ENCODE data around the gene ALKBH1.
A peak's percentile ranks its signal among the peaks of the same experiment; 100 is the strongest.
"Not testable (repeated sequence)": the region's sequence is repeated elsewhere in the genome, so short reads cannot be mapped to it uniquely, and the experiment has no call there.

ALKBH1 gene, protein sequence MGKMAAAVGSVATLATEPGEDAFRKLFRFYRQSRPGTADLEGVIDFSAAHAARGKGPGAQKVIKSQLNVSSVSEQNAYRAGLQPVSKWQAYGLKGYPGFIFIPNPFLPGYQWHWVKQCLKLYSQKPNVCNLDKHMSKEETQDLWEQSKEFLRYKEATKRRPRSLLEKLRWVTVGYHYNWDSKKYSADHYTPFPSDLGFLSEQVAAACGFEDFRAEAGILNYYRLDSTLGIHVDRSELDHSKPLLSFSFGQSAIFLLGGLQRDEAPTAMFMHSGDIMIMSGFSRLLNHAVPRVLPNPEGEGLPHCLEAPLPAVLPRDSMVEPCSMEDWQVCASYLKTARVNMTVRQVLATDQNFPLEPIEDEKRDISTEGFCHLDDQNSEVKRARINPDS

DNA sequence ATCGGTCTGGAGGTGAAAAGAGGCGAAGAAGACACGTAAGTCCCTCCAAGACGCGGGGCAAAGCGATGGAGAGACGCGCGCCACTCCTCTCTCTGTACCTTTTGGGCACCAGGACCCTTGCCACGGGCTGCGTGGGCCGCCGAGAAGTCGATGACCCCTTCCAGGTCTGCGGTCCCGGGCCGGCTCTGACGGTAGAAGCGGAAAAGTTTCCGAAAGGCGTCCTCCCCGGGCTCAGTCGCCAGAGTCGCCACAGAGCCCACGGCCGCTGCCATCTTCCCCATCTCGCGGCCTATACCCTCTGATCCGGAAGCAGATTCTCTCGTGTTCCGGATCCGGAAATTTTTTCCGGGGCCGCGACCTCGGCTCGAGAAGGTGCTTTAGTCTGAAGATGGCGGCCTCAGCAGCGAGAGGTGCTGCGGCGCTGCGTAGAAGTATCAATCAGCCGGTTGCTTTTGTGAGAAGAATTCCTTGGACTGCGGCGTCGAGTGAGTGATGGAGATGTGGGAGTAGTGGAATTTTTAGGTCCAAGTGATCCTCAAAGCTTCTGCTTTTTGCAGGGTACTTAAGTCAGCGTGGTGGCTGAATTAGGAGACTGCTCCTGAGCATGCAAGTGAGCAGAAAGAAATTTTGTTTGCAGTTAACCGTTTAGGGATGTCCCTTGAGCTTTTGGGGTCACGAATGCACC lies at the start of gene ALKBH1, which contains the start of gene SLIRP:
Gene ALKBH1 (minus strand): TSS at position 300 of the 685 bp plus-strand sequence. CDS start 19 bp downstream, at position 281.
Gene SLIRP (plus strand): TSS at position 380 of the 685 bp plus-strand sequence. CDS start 9 bp downstream, at position 389.
- DNase-seq (ENCODE audit: low read depth): peak; percentile 28
- TF ChIP-seq, protein P1, sequence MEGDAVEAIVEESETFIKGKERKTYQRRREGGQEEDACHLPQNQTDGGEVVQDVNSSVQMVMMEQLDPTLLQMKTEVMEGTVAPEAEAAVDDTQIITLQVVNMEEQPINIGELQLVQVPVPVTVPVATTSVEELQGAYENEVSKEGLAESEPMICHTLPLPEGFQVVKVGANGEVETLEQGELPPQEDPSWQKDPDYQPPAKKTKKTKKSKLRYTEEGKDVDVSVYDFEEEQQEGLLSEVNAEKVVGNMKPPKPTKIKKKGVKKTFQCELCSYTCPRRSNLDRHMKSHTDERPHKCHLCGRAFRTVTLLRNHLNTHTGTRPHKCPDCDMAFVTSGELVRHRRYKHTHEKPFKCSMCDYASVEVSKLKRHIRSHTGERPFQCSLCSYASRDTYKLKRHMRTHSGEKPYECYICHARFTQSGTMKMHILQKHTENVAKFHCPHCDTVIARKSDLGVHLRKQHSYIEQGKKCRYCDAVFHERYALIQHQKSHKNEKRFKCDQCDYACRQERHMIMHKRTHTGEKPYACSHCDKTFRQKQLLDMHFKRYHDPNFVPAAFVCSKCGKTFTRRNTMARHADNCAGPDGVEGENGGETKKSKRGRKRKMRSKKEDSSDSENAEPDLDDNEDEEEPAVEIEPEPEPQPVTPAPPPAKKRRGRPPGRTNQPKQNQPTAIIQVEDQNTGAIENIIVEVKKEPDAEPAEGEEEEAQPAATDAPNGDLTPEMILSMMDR (IDR thresholded peaks at IDR 0.05; ENCODE audit: low read depth, low read length, missing control alignments): no peak
- H3K4me3 ChIP-seq (ENCODE audit: low read depth, low read length): peak within 1 kb of the TSS; percentile 84
- in situ Hi-C loops (cut with HindIII; ENCODE audit: low sequenced_read_pairs): no loop called here

DNA sequence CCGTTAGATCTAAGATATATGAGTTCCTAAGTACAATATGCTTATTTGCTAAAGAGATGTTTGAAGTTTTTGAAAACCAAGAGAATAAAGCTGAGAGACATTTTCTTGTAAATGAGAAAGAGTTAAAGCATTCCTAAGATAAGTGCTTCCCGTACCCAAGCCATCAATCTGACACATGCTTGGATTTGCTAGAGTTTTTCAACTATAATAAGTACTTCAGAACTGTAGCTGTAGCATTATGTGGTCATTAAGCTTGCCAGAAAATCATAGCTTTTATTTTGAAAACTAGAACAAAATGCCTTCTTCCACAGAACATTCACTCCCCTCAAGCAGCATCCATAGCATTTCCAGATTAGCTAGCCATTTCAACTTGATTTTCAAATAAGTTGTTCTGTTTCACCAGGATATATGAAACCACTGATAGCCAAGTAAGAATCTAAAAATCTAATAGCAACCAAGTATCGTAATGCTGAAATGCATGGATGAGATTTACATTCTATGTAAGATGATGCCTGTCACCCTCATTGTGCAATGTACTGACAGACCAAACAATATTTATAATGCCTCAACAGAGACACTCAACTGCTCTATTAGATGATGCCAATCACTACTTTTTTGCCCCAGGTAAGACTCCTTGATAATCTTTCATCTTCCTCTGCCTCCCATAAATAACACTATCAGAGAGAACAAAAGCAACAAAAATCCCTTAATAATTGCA lies 45.1 kb upstream of the ALKBH1 start:
- DNase-seq (ENCODE audit: low read depth): no peak
- H3K4me3 ChIP-seq (ENCODE audit: low read depth, low read length): no peak overlapping the region
- TF ChIP-seq, protein P1 (IDR thresholded peaks at IDR 0.05; ENCODE audit: low read depth, low read length, missing control alignments): no peak
- in situ Hi-C loops (cut with HindIII; ENCODE audit: low sequenced_read_pairs): no loop called here

DNA sequence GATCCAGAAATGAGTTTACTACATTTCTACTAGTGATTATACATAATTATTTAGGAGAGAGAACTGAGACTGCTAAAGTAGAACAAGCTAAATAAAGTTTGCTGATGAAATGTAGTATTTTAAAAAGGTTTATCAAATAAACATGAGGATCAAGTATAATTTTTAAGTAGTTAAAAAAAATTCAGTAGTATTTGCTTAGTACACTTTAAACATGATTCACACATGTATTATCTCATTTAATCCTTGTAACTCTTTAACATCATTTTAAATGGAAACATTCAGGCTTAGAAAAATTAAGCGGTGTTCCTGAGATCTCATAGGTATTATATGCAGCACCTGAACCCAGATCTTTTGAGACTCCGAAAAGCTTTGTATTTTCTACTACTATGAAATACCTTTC lies 44.4 kb upstream of the ALKBH1 start:
- no peak overlapping the region for H3K4me3 ChIP-seq (ENCODE audit: low read depth, low read length)
- in situ Hi-C loops (cut with HindIII; ENCODE audit: low sequenced_read_pairs): no loop called here
- TF ChIP-seq, protein P1 (IDR thresholded peaks at IDR 0.05; ENCODE audit: low read depth, low read length, missing control alignments): no peak
- DNase-seq (ENCODE audit: low read depth): no peak

DNA sequence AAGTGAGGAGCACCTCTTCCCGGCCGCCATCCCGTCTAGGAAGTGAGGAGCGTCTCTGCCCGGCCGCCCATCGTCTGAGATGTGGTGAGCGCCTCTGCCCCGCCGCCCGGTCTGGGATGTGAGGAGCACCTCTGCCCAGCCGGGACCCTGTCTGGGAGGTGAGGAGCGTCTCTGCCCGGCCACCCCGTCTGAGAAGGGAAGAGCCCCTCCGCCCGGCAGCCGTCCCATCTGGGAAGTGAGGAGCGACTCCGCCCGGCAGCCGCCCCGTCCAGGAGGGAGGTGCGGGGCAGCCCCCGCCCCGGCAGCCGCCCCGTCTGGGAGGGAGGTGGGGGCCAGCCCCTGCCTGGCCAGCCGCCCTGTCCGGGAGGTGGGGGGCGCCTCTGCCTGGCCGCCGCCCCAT lies 39.6 kb upstream of the ALKBH1 start:
- in situ Hi-C loops (cut with HindIII; ENCODE audit: low sequenced_read_pairs); H3K4me3 ChIP-seq (ENCODE audit: low read depth, low read length); DNase-seq (ENCODE audit: low read depth): not testable (repeated sequence)

DNA sequence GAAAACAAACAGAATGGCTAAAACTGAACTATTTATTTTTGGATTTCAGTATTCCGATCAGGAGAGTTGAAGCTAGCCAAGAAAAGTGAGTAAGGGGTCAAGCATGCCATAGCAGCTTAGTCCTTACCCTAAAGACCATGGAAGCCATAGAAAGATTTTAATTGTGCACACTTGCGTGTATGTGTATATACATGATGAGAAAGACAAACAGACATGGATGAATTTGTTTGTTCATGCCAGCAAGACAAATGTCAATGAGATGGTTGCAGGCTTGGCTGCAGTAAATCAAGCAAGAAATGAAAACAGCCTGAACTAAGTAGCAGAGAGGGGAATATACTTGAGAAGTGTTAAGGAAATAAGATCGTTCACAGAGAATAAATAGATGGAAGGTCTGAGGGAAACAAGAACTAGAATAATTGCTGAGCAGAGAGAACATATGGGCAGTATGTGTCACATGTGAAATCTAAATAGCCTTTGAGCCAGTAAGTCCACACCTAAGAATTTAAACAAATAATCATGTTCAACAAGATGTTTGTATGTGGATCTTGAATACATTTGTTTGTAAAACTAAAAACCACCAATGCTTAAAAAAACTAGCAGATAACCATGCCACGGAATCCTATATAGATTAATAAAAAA lies 38.4 kb upstream of the ALKBH1 start:
- no peak for DNase-seq (ENCODE audit: low read depth)
- in situ Hi-C loops (cut with HindIII; ENCODE audit: low sequenced_read_pairs): no loop called here
- TF ChIP-seq, protein P1 (IDR thresholded peaks at IDR 0.05; ENCODE audit: low read depth, low read length, missing control alignments): no peak
- H3K4me3 ChIP-seq (ENCODE audit: low read depth, low read length): no peak overlapping the region

DNA sequence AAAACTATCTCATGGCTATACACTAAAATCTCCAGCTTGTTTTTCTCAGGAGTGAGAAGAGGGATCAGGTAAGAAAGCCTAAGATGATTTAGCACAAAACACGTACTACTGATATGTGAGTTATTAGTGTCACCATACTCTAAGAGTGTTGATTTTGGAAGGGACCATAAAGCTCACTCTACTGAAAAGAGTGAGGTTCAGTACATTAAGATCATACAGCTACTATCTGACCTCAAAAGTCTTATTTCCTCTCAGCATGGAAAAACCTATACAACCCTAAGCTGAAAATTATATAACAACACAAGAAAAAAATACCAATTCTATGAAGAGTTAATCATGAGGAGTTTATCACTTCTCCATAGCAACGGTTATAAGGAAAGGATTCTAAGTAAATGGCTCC lies 33.6 kb upstream of the ALKBH1 start:
- TF ChIP-seq, protein P1 (IDR thresholded peaks at IDR 0.05; ENCODE audit: low read depth, low read length, missing control alignments): no peak
- H3K4me3 ChIP-seq (ENCODE audit: low read depth, low read length): no peak overlapping the region
- DNase-seq (ENCODE audit: low read depth): no peak
- in situ Hi-C loops (cut with HindIII; ENCODE audit: low sequenced_read_pairs): no loop called here
